GM12892 (cell line): Measurements from ENCODE around the gene ADAMTS13.

Experiments
- DNase-seq: peaks from one replicate; pipeline ENCODE4 v3.0.0; 2011; ENCODE audit not compliant: insufficient read length
- FAIRE-seq: peaks from 2 replicates; lab custom pipeline; 2011; peaks lifted over from hg19 to GRCh38; lab: Jason Lieb, UNC
- POLR2A ChIP-seq: IDR thresholded peaks from 2 replicates; pipeline ENCODE4 v1.6.1; 2011; ENCODE audit warnings: low read depth, low read length, control low read depth
- POLR2AphosphoS5 ChIP-seq: IDR thresholded peaks from 2 replicates; pipeline ENCODE4 v1.6.1; 2011; ENCODE audit warnings: low read depth, low read length, control low read depth
- TAF1 ChIP-seq: IDR thresholded peaks from 2 replicates; pipeline ENCODE4 v1.6.1; 2011; ENCODE audit warnings: low read depth, mild to moderate bottlenecking, control low read depth, low read length, borderline replicate concordance

ADAMTS13 gene

GRCh38 chr9:133471551-133472276 is 49.5 kb downstream of the ADAMTS13 start:
- TF ChIP-seq POLR2A = no peak
- no peak for TF ChIP-seq TAF1
- TF ChIP-seq POLR2AphosphoS5 = no peak
- FAIRE-seq = no peak
- DNase-seq = no peak

GRCh38 chr9:133472277-133472645 is 50.1 kb downstream of the ADAMTS13 start:
- FAIRE-seq = no peak
- TF ChIP-seq TAF1 (no peak), POLR2AphosphoS5 (no peak), POLR2A (no peak)

GRCh38 chr9:133472753-133473378 is 50.7 kb downstream of the ADAMTS13 start:
- DNase-seq (no peak), FAIRE-seq (no peak)
- no peak for TF ChIP-seq POLR2AphosphoS5
- no peak for TF ChIP-seq POLR2A
- no peak for TF ChIP-seq TAF1

More at GRCh38 chr9:133472277-133472645, 50.1 kb downstream of the ADAMTS13 start:
- DNase-seq = no peak

- DNase-seq = no peak
- FAIRE-seq = no peak
- TF ChIP-seq POLR2AphosphoS5 = peak; percentile 39; the same call in 1 of the 2 replicates
- TF ChIP-seq POLR2A = no peak
Observed at GRCh38 chr9:133473743-133474142, 51.6 kb downstream of the ADAMTS13 start.

GRCh38 chr9:133474215-133474614 is 52.0 kb downstream of the ADAMTS13 start:
- TF ChIP-seq POLR2A = no peak
- no peak for TF ChIP-seq TAF1
- no peak for TF ChIP-seq POLR2AphosphoS5
- DNase-seq (no peak), FAIRE-seq (no peak)

GRCh38 chr9:133474853-133475252 is 52.7 kb downstream of the ADAMTS13 start:
- DNase-seq (no peak), FAIRE-seq (no peak)
- TF ChIP-seq POLR2A (no peak), POLR2AphosphoS5 (no peak), TAF1 (no peak)

- DNase-seq (no peak), FAIRE-seq (no peak)
- no peak for TF ChIP-seq TAF1
- no peak for TF ChIP-seq POLR2A
- no peak for TF ChIP-seq POLR2AphosphoS5
Observed at GRCh38 chr9:133475292-133476012, 53.3 kb downstream of the ADAMTS13 start.

- no peak for DNase-seq
- peak; percentile 14 for FAIRE-seq
- TF ChIP-seq POLR2A = no peak
- TF ChIP-seq POLR2AphosphoS5 = no peak
- no peak for TF ChIP-seq TAF1
Observed at GRCh38 chr9:133476036-133476931, 54.1 kb downstream of the ADAMTS13 start.

- FAIRE-seq = no peak
- no peak for DNase-seq
- TF ChIP-seq POLR2A = no peak; the same call in 1 of the 2 replicates
- TF ChIP-seq TAF1 = no peak
- TF ChIP-seq POLR2AphosphoS5 = no peak
Observed at GRCh38 chr9:133476941-133477340, 54.8 kb downstream of the ADAMTS13 start.

GRCh38 chr9:133477461-133477860 is 55.3 kb downstream of the ADAMTS13 start:
- TF ChIP-seq POLR2AphosphoS5 (no peak), POLR2A (no peak), TAF1 (no peak)
- DNase-seq (no peak), FAIRE-seq (no peak)
